HG03280 (cell line): ENCODE measurements around the gene PROCA1.
"Not testable (repeated sequence)": the region's sequence is repeated elsewhere in the genome, so short reads cannot be mapped to it uniquely, and the experiment has no call there.

Experiments
- ATAC-seq: cut with Tn5 transposase; IDR thresholded peaks from one replicate; pipeline ENCODE4 v1.9.1; 2021; ENCODE audit warnings: mild to moderate bottlenecking, moderate library complexity; ENCODE audit not compliant: unreplicated experiment

The PROCA1 gene

GRCh38 chr17:28726226-28726626, 14.5 kb upstream of the PROCA1 start, which contains the start of gene TLCD1:
Gene TLCD1, minus strand, starts transcription at chr17:28726233. Its CDS starts 136 bp downstream, at chr17:28726097.
- peak; percentile 17 for ATAC-seq

GRCh38 chr17:28725660-28726225, 14.1 kb upstream of the PROCA1 start:
- ATAC-seq = peak; percentile 2

GRCh38 chr17:28725166-28725659, 13.5 kb upstream of the PROCA1 start:
- no peak for ATAC-seq

GRCh38 chr17:28724500-28725165, 12.9 kb upstream of the PROCA1 start:
- no peak for ATAC-seq

- ATAC-seq = not testable (repeated sequence)
Measured at GRCh38 chr17:28723836-28724499, 12.3 kb upstream of the PROCA1 start.

- ATAC-seq = no peak
Measured at GRCh38 chr17:28723159-28723835, 11.6 kb upstream of the PROCA1 start.

GRCh38 chr17:28722417-28723158, 10.9 kb upstream of the PROCA1 start:
- ATAC-seq = no peak

- not testable (repeated sequence) for ATAC-seq
Measured at GRCh38 chr17:28720997-28721329, 9.3 kb upstream of the PROCA1 start.

GRCh38 chr17:28720247-28720996, 8.7 kb upstream of the PROCA1 start:
- ATAC-seq = no peak

GRCh38 chr17:28719021-28719433, 7.3 kb upstream of the PROCA1 start:
- ATAC-seq = peak; percentile 1

GRCh38 chr17:28718333-28719020, 6.8 kb upstream of the PROCA1 start:
- ATAC-seq = no peak

- ATAC-seq = no peak
Measured at GRCh38 chr17:28717578-28718332, 6.1 kb upstream of the PROCA1 start, which contains the start of gene RAB34. Gene RAB34, minus strand, starts transcription at chr17:28717868. Its CDS starts 602 bp downstream, at chr17:28717266.

- ATAC-seq = no peak
Measured at GRCh38 chr17:28716740-28717577, 5.3 kb upstream of the PROCA1 start.

- ATAC-seq = no peak
Measured at GRCh38 chr17:28715217-28715616, 3.5 kb upstream of the PROCA1 start.

- ATAC-seq = no peak
Measured at GRCh38 chr17:28714281-28714680, 2.6 kb upstream of the PROCA1 start.

- ATAC-seq = no peak
Measured at GRCh38 chr17:28712705-28713415, 1.2 kb upstream of the PROCA1 start.

GRCh38 chr17:28712032-28712704, 480 bp upstream of the PROCA1 start:
- ATAC-seq = peak; percentile 21
